H9 (cell line): ENCODE measurements around the gene MVD. TPM values are rescaled to one million over a fixed set of nuclear protein-coding genes. Genes with fewer than 3 reads are reported as not detected.
"Not testable (repeated sequence)": the region's sequence is repeated elsewhere in the genome, so short reads cannot be mapped to it uniquely, and the experiment has no call there.

Experiments
- DNase-seq: peaks from one replicate; pipeline ENCODE4 v3.0.0-alpha.2; 2017
- H2AFZ ChIP-seq: one replicate; pipeline ENCODE4 v1.6.1; 2013; ENCODE audit warnings: mild to moderate bottlenecking, low read length, control low read depth, moderate library complexity
- H2AK5ac ChIP-seq: 2 replicates; pipeline ENCODE4 v1.6.1; 2013; ENCODE audit warnings: low read length, control low read depth, mixed read lengths; ENCODE audit not compliant: insufficient read length
- H2BK120ac ChIP-seq: one replicate; pipeline ENCODE4 v1.6.1; 2013; ENCODE audit warnings: low read depth, mild to moderate bottlenecking, low read length, control low read depth, inconsistent platforms; ENCODE audit not compliant: poor library complexity, severe bottlenecking
- H2BK12ac ChIP-seq: 2 replicates; pipeline ENCODE4 v1.6.1; 2013; ENCODE audit warnings: low read length, control low read depth, mixed read lengths, low read depth; ENCODE audit not compliant: insufficient read length
- H2BK15ac ChIP-seq: 2 replicates; pipeline ENCODE4 v1.6.1; 2013; ENCODE audit warnings: low read depth, low read length, control low read depth
- H2BK20ac ChIP-seq: one replicate; pipeline ENCODE4 v1.6.1; 2013; ENCODE audit warnings: low read depth, mild to moderate bottlenecking, low read length, control low read depth, inconsistent platforms; ENCODE audit not compliant: poor library complexity, severe bottlenecking
- H2BK5ac ChIP-seq: 2 replicates; pipeline ENCODE4 v1.6.1; 2013; ENCODE audit warnings: low read length, control low read depth, mixed read lengths; ENCODE audit not compliant: insufficient read length
- H3K14ac ChIP-seq: 2 replicates; pipeline ENCODE4 v1.6.1; 2013; ENCODE audit warnings: low read length, control low read depth; ENCODE audit not compliant: insufficient read depth
- H3K18ac ChIP-seq: 2 replicates; pipeline ENCODE4 v1.6.1; 2013; ENCODE audit warnings: low read depth, mild to moderate bottlenecking, mixed read lengths, low read length, control low read depth; ENCODE audit not compliant: insufficient read length
- H3K23ac ChIP-seq: 2 replicates; pipeline ENCODE4 v1.6.1; 2013; ENCODE audit warnings: low read length, control low read depth, mixed read lengths, low read depth; ENCODE audit not compliant: insufficient read length
- H3K23me2 ChIP-seq: 2 replicates; pipeline ENCODE4 v1.6.1; 2013; ENCODE audit warnings: low read depth, mild to moderate bottlenecking, mixed read lengths, low read length, control low read depth; ENCODE audit not compliant: insufficient read length, poor library complexity, severe bottlenecking
- H3K27ac ChIP-seq: 2 replicates; pipeline ENCODE4 v1.5.1; 2013; ENCODE audit warnings: low read length, control low read depth, mixed read lengths, low read depth; ENCODE audit not compliant: insufficient read length
- H3K27me3 ChIP-seq: 2 replicates; pipeline ENCODE4 v1.6.1; 2013; ENCODE audit warnings: low read length, control low read depth, inconsistent platforms; ENCODE audit not compliant: insufficient read depth
- H3K4ac ChIP-seq: 2 replicates; pipeline ENCODE4 v1.6.1; 2013; ENCODE audit warnings: low read depth, mild to moderate bottlenecking, control low read depth, inconsistent platforms, low read length, moderate library complexity
- H3K4me1 ChIP-seq: 2 replicates; pipeline ENCODE4 v1.6.1; 2013; ENCODE audit warnings: low read length, control low read depth, inconsistent platforms; ENCODE audit not compliant: insufficient read depth
- H3K4me2 ChIP-seq: 2 replicates; pipeline ENCODE4 v1.6.1; 2013; ENCODE audit warnings: low read length, control low read depth, mixed read lengths; ENCODE audit not compliant: insufficient read length, insufficient read depth
- H3K56ac ChIP-seq: 2 replicates; pipeline ENCODE4 v1.6.1; 2013; ENCODE audit warnings: low read depth, mild to moderate bottlenecking, mixed read lengths, low read length, control low read depth; ENCODE audit not compliant: insufficient read length
- H3K79me1 ChIP-seq: 2 replicates; pipeline ENCODE4 v1.6.1; 2013; ENCODE audit warnings: low read depth, mild to moderate bottlenecking, moderate library complexity, low read length, control low read depth, inconsistent platforms; ENCODE audit not compliant: insufficient read depth, poor library complexity, severe bottlenecking
- H3K79me2 ChIP-seq: 2 replicates; pipeline ENCODE4 v1.6.1; 2013; ENCODE audit warnings: low read length, control low read depth, inconsistent platforms; ENCODE audit not compliant: insufficient read depth
- H3K9ac ChIP-seq: 2 replicates; pipeline ENCODE4 v1.6.1; 2013; ENCODE audit warnings: low read length, control low read depth, mixed read lengths; ENCODE audit not compliant: insufficient read length; ENCODE audit errors: extremely low read depth
- H3K9me3 ChIP-seq: one replicate; pipeline ENCODE4 v1.6.1; 2013; ENCODE audit warnings: low read depth, low read length, inconsistent platforms; ENCODE audit not compliant: control insufficient read depth
- H3T11ph ChIP-seq: one replicate; pipeline ENCODE4 v1.6.1; 2013; ENCODE audit warnings: mild to moderate bottlenecking, low read length, control low read depth, inconsistent platforms
- H4K20me1 ChIP-seq: one replicate; pipeline ENCODE4 v1.6.1; 2013; ENCODE audit not compliant: control insufficient read depth, insufficient read length, insufficient read depth
- H4K5ac ChIP-seq: 2 replicates; pipeline ENCODE4 v1.6.1; 2013; ENCODE audit warnings: low read depth, mild to moderate bottlenecking, mixed read lengths, low read length, control low read depth; ENCODE audit not compliant: insufficient read length
- H4K8ac ChIP-seq: replicated peaks from 2 replicates; pipeline ENCODE4 v1.6.1; 2013; ENCODE audit warnings: low read length, control low read depth, mixed read lengths, low read depth; ENCODE audit not compliant: insufficient read length
- H4K91ac ChIP-seq: 2 replicates; pipeline ENCODE4 v1.6.1; 2013; ENCODE audit warnings: low read depth, mild to moderate bottlenecking, moderate library complexity, mixed read lengths, low read length, control low read depth; ENCODE audit not compliant: insufficient read length
- H3K27ac Mint-ChIP-seq, 3 experiments: 2 replicates in 2 of 3; 3 replicates in 1 of 3; pipeline ENCODE4 v1.8.0; 2020 to 2021; ENCODE audit warnings: mixed read lengths in 3 of 3, mild to moderate bottlenecking in 1 of 3, moderate library complexity in 1 of 3
- H3K27me3 Mint-ChIP-seq: 2 replicates; pipeline ENCODE4 v1.8.0; 2021; ENCODE audit warnings: low read depth, mild to moderate bottlenecking, moderate library complexity, mixed read lengths
- H3K36me3 Mint-ChIP-seq, 3 experiments: 2 replicates in 2 of 3; 3 replicates in 1 of 3; pipeline ENCODE4 v1.8.0; 2020 to 2021; ENCODE audit warnings: low read depth in 3 of 3, mixed read lengths in 3 of 3; ENCODE audit not compliant: insufficient read depth in 1 of 3
- H3K4me1 Mint-ChIP-seq, 2 experiments: 2 replicates each; pipeline ENCODE4 v1.8.0; 2020; ENCODE audit warnings: mixed read lengths in 2 of 2
- H3K4me3 Mint-ChIP-seq, 2 experiments: 2 replicates in 1 of 2; 3 replicates in 1 of 2; pipeline ENCODE4 v1.8.0; 2020 to 2021; ENCODE audit warnings: mild to moderate bottlenecking in 2 of 2, mixed read lengths in 2 of 2, moderate library complexity in 1 of 2
- H3K9me3 Mint-ChIP-seq, 2 experiments: 2 replicates in 1 of 2; 3 replicates in 1 of 2; pipeline ENCODE4 v1.8.0; 2020; ENCODE audit warnings: mild to moderate bottlenecking in 2 of 2, mixed read lengths in 2 of 2, moderate library complexity in 1 of 2
- WGBS: extraction: QIAGEN DNeasy Blood & Tissue Kit; methylation state at CpG from one replicate; pipeline ENCODE4 v1.1.7; 2013; ENCODE audit warnings: missing lambda C conversion rate, low lambda C conversion rate, mixed read lengths; ENCODE audit not compliant: insufficient read length; ENCODE audit errors: extremely low coverage; 5-methylcytosine and 5-hydroxymethylcytosine counted together
- total RNA-seq: library from RNA; stranded (reverse); gene quantifications from 2 replicates; pipeline ENCODE4 v1.2.1, GENCODE V29; 2021
- TF ChIP-seq, protein P1 (sequence below): fragments of 200-600 bp; sonication (generic); conservative IDR thresholded peaks from 3 replicates; pipeline ENCODE4 v1.8.0; 2021; ENCODE audit warnings: antibody characterized with exemption, mild to moderate bottlenecking

Gene MVD
- total RNA-seq, 1 experiment from 2014 or later: 53.2 TPM

- Histone ChIP-seq H3K79me1 (no peaks in the 10 kb centered on the region), H2BK120ac (no peak overlapping the region), H3K14ac (no peak overlapping the region), H3K23ac (no peak overlapping the region), H3T11ph (no peak overlapping the region), H4K8ac (no peak overlapping the region), H2BK5ac (no peak overlapping the region), H2BK12ac (no peak overlapping the region), H4K20me1 (no peaks in the 10 kb centered on the region), H3K27me3 (no peaks in the 10 kb centered on the region), H2AK5ac (no peak overlapping the region), H3K18ac (no peak overlapping the region), H2AFZ (no peak overlapping the region), H2BK15ac (no peak overlapping the region), H3K4me1 (no peaks in the 10 kb centered on the region; the same call in 1 of the 2 replicates), H3K56ac (no peak overlapping the region), H3K4ac (no peak overlapping the region), H3K23me2 (no peaks in the 10 kb centered on the region), H3K4me2 (no peak overlapping the region), H3K9me3 (no peaks in the 10 kb centered on the region), H3K27ac (no peak overlapping the region), H4K5ac (no peak overlapping the region), H4K91ac (no peak overlapping the region), H2BK20ac (no peak overlapping the region), H3K9ac (no peak overlapping the region), H3K79me2 (no peaks in the 10 kb centered on the region)
- DNase-seq: peak; percentile 55
- peak overlapping the region in 1 of 3 experiments; percentile 88; a peak in 3 of 7 replicates for H3K27ac Mint-ChIP-seq
- TF ChIP-seq, protein P1, sequence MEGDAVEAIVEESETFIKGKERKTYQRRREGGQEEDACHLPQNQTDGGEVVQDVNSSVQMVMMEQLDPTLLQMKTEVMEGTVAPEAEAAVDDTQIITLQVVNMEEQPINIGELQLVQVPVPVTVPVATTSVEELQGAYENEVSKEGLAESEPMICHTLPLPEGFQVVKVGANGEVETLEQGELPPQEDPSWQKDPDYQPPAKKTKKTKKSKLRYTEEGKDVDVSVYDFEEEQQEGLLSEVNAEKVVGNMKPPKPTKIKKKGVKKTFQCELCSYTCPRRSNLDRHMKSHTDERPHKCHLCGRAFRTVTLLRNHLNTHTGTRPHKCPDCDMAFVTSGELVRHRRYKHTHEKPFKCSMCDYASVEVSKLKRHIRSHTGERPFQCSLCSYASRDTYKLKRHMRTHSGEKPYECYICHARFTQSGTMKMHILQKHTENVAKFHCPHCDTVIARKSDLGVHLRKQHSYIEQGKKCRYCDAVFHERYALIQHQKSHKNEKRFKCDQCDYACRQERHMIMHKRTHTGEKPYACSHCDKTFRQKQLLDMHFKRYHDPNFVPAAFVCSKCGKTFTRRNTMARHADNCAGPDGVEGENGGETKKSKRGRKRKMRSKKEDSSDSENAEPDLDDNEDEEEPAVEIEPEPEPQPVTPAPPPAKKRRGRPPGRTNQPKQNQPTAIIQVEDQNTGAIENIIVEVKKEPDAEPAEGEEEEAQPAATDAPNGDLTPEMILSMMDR: peak; percentile 47; the same call in 2 of the 3 replicates
- no peaks in the 10 kb centered on the region for H3K27me3 Mint-ChIP-seq
- WGBS: no CpG with 5 or more reads among the region's 6 CpGs
- H3K36me3 Mint-ChIP-seq: peaks cover 11 to 73% (median 55%) of the 10 kb centered on the region in 3 experiments; a peak in 6 of 7 replicates
- H3K9me3 Mint-ChIP-seq: no peaks in the 10 kb centered on the region
- H3K4me1 Mint-ChIP-seq: peaks cover 0 to 11% of the 10 kb centered on the region in 2 experiments; a peak in 2 of 4 replicates
- H3K4me3 Mint-ChIP-seq: peak overlapping the region in 1 of 2 experiments; percentile 24; a peak in 2 of 5 replicates
Observed at GRCh38 chr16:88610080-88610479, 52.8 kb downstream of the MVD start.

DNA sequence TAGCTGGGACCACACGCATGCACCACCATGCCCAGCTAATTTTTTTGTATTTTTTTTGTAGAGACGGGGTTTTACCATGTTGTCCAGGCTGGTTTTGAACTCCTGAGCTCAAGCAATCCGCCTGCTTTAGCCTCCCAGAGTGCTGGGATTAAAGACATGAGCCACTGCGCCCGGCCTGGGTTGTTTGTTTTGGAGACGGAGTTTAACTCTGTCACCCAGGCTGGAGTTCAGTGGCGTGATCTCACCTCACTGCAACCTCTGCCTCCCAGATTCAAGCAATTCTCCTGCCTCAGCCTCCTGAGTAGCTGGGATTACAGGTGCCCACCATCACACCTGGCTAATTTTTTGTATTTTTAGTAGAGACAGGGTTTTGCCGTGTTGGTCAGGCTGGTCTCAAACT, 53.5 kb downstream of the MVD start:
- not testable (repeated sequence) for H4K5ac ChIP-seq, H3K9me3 ChIP-seq, H3K4me2 ChIP-seq, H3T11ph ChIP-seq, H2BK5ac ChIP-seq, H3K27ac ChIP-seq, H3K79me2 ChIP-seq, H3K27ac Mint-ChIP-seq, H3K9me3 Mint-ChIP-seq, H3K27me3 Mint-ChIP-seq, H2BK12ac ChIP-seq, H3K56ac ChIP-seq, H3K27me3 ChIP-seq, H2AFZ ChIP-seq, H3K4ac ChIP-seq, H4K91ac ChIP-seq, H3K18ac ChIP-seq, H3K4me1 ChIP-seq, H4K8ac ChIP-seq, H3K9ac ChIP-seq, H2AK5ac ChIP-seq, H2BK15ac ChIP-seq, H3K23ac ChIP-seq, DNase-seq, H2BK20ac ChIP-seq, H3K23me2 ChIP-seq, H3K79me1 ChIP-seq, H3K4me3 Mint-ChIP-seq, H2BK120ac ChIP-seq, H3K14ac ChIP-seq, H4K20me1 ChIP-seq
- Mint-ChIP-seq H3K4me1 (peaks cover 0 to 11% of the 10 kb centered on the region in 2 experiments; a peak in 2 of 4 replicates), H3K36me3 (peaks cover 11 to 75% (median 54%) of the 10 kb centered on the region in 3 experiments; a peak in 6 of 7 replicates)
- WGBS: no CpG with 5 or more reads among the region's 8 CpGs
